Psoas muscle (tissue), 8 donors: ENCODE data around the gene KLHL1. TPM values are rescaled to one million over a fixed set of nuclear protein-coding genes. Genes with fewer than 3 reads are reported as not detected.

Source experiments
- ATAC-seq, 4 donors: fragments of 200-7000 bp; cut with Tn5 transposase; one replicate each; pipeline ENCODE4 v1.9.1; 2020; ENCODE audit warnings: moderate library complexity in 3 of 4, mild to moderate bottlenecking in 2 of 4
- DNase-seq, 2 donors: peaks; one replicate each; pipeline ENCODE4 v3.0.0-alpha.2; 2020
- H3K27ac ChIP-seq: fragments of 200-600 bp; one replicate; pipeline ENCODE4 v1.8.0; 2022
- H3K27me3 ChIP-seq, 3 donors: fragments of 200-600 bp in 1 of 3; one replicate each; pipeline versions ENCODE4 v1.6.1 to v1.8.0; 2013 to 2022; ENCODE audit warnings: low read length in 2 of 3, mild to moderate bottlenecking in 2 of 3, moderate library complexity in 1 of 3; ENCODE audit not compliant: insufficient read depth in 3 of 3
- H3K36me3 ChIP-seq, 2 donors: fragments of 200-600 bp in 1 of 2; one replicate each; pipeline versions ENCODE4 v1.6.1 to v1.8.0; 2013 to 2022; ENCODE audit warnings: low read depth in 1 of 2, mild to moderate bottlenecking in 1 of 2, moderate library complexity in 1 of 2; ENCODE audit not compliant: insufficient read depth in 1 of 2
- H3K4me1 ChIP-seq: fragments of 200-600 bp; one replicate; pipeline ENCODE4 v1.8.0; 2022
- H3K4me3 ChIP-seq: fragments of 200-600 bp; one replicate; pipeline ENCODE4 v1.8.0; 2022; ENCODE audit warnings: mild to moderate bottlenecking
- H3K9me3 ChIP-seq: fragments of 200-600 bp; one replicate; pipeline ENCODE4 v1.8.0; 2022
- CTCF ChIP-seq: fragments of 200-600 bp; IDR thresholded peaks from one replicate; pipeline ENCODE4 v1.8.0; 2022; ENCODE audit warnings: antibody characterized with exemption
- WGBS, 3 donors: extraction: QIAGEN DNeasy Blood & Tissue Kit; methylation state at CpG; one replicate each; pipeline versions ENCODE4 v1.1.6 to v1.1.7; 2013; 5-methylcytosine and 5-hydroxymethylcytosine counted together
- intact Hi-C, 2 donors: fragments of 100-400 bp; cut with DNase I; formaldehyde crosslinking; loops; one replicate each; pipeline versions ENCODE4 v1.11.0 to v1.14.2; 2022
- polyA plus RNA-seq, 3 donors: library from polyadenylated mRNA; stranded (reverse); fragments of 200-250 nt; gene quantifications; one replicate each; pipeline ENCODE4 v1.2.3, GENCODE V29; 2013
- total RNA-seq, 4 donors: library from RNA; stranded (reverse); fragmentation: NEBNext Ultra II Directional in 2 of 4; extraction: Animal tissue kit (Norgen Biotek cat#: 25700) in 2 of 4; gene quantifications; one replicate each; pipeline versions ENCODE4 v1.2.1 to v1.2.4, GENCODE V29; 2021 to 2023
- donor health status: healthy with polysubstance abuse.
- donor health status: DM: no; HTN: no; CAD: no; lungs with moderate emphysema.
- donor health status: Bipolar disorder and iron deficiency.
- donor health status: healthy.
- donor health status: DM: yes; HTN: yes; CAD: no.
- donor health status: DM: no; HTN: no; CAD: no.
- donor health status: DM: no; HTN: no; CAD: no.
- donor health status: DM: yes; HTN: yes; CAD: no.

KLHL1 gene
- total and polyA plus RNA-seq, 7 donors = not detected

DNA sequence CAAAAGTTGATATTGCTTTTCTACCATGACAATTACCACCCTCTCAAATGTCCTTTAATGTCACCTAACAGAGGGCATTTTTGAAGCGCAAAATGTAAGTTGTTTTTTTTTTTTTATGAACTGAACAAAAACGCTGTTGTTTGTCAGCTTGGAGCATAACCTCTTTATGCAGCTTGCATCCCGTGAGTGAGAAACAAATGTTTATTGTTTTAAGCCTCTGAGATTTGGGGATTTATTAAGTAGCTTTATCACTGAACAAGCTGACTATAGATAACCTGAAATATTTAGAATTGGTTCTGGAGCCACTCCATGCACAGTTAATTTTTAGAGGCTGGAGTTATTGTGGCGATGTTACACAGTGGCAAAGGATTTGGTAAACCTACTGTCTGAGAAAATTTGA is 80.7 kb downstream of the KLHL1 start:
- Histone ChIP-seq H3K4me1 (no peaks in the 10 kb centered on the region), H3K9me3 (no peaks in the 10 kb centered on the region), H3K27me3 (no peaks in the 10 kb centered on the region), H3K4me3 (no peak overlapping the region), H3K36me3 (no peaks in the 10 kb centered on the region), H3K27ac (no peak overlapping the region)
- ATAC-seq = no peak
- no peak for DNase-seq
- intact Hi-C loops = no loop called here
- no peak for TF ChIP-seq CTCF
- WGBS, 3 donors = 36 to 57% (median 52%) methylated on average over 4 of the region's 4 CpGs

- DNase-seq = no peak
- no peak for TF ChIP-seq CTCF
- ATAC-seq = no peak
- no peaks in the 10 kb centered on the region for H3K36me3 ChIP-seq
- no peaks in the 10 kb centered on the region for H3K9me3 ChIP-seq
- WGBS, 3 donors = 90 to 97% (median 94%) methylated on average over 2 of the region's 2 CpGs
- no peak overlapping the region for H3K4me3 ChIP-seq
- H3K27me3 ChIP-seq = no peaks in the 10 kb centered on the region
- intact Hi-C loops = no loop called here
- no peak overlapping the region for H3K27ac ChIP-seq
- no peaks in the 10 kb centered on the region for H3K4me1 ChIP-seq
These were observed 84.7 kb downstream of the KLHL1 start for GRCh38 chr13:70023516-70023915.

GRCh38 chr13:70022646-70023045 is 85.6 kb downstream of the KLHL1 start:
- H3K36me3 ChIP-seq = no peaks in the 10 kb centered on the region
- no peaks in the 10 kb centered on the region for H3K4me1 ChIP-seq
- H3K9me3 ChIP-seq = no peaks in the 10 kb centered on the region
- TF ChIP-seq CTCF = no peak
- H3K27me3 ChIP-seq = no peaks in the 10 kb centered on the region
- 84 to 86% (median 85%) methylated on average over 3 of the region's 3 CpGs for whole genome bisulfite sequencing, 3 donors
- no peak overlapping the region for H3K4me3 ChIP-seq
- DNase-seq = no peak
- intact Hi-C loops = no loop called here
- no peak for ATAC-seq
- H3K27ac ChIP-seq = no peak overlapping the region

DNA sequence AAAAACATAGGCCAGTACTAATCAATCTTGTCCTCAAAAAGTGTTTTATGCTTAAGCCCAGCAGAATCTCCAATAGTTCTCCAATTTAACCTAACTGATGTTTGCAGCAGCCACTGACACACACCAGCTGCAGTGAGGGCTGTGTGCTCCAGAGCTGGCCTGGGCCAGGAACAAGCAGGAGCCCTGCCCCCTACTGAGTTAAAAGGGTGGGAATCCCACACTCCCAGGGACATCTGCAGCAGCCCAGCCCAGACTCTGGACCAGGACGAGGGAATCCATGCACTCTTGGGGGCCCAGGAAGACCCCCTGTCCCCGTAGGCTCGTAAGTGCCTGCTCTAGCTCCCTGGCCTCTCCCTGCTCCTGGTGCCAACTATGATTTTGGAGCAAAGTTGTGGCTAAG is 92.1 kb downstream of the KLHL1 start:
- no peak for DNase-seq
- no peak for TF ChIP-seq CTCF
- ATAC-seq = no peak
- Histone ChIP-seq H3K9me3 (no peaks in the 10 kb centered on the region), H3K27me3 (no peaks in the 10 kb centered on the region), H3K4me1 (no peaks in the 10 kb centered on the region), H3K27ac (no peak overlapping the region), H3K4me3 (no peak overlapping the region), H3K36me3 (no peaks in the 10 kb centered on the region)
- 63 to 78% (median 63%) methylated on average over 3 of the region's 3 CpGs for WGBS, 3 donors
- intact Hi-C loops = no loop called here

DNA sequence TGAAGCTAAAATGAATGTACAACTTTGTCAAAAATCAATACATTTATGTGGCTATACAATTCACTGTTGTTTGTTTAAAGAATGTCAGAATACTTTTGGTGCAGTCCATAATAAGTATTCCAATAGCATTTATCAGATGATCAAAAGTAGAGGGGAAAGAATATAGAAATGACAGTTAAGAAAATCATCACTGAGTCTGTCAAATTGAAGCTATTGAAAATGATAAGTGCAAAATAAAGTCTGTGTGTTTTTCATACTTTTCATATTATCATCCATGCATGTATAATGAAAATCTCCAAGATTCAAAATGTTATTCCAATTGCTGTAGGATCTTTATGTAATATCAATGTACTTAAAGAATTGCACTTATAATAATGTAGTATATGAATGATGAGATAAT is 93.9 kb downstream of the KLHL1 start:
- Histone ChIP-seq H3K4me1 (no peaks in the 10 kb centered on the region), H3K9me3 (no peaks in the 10 kb centered on the region), H3K36me3 (no peaks in the 10 kb centered on the region), H3K4me3 (no peak overlapping the region), H3K27me3 (no peaks in the 10 kb centered on the region), H3K27ac (no peak overlapping the region)
- no peak for TF ChIP-seq CTCF
- DNase-seq = no peak
- intact Hi-C loops = no loop called here
- no peak for ATAC-seq
